ENCODE data around the gene OVCA2. TPM values are rescaled to one million over a fixed set of nuclear protein-coding genes. Genes with fewer than 3 reads are reported as not detected.

OVCA2 gene
- total and polyA plus RNA-seq, 2 donors (not counting 3 experiments of a cell fraction or from before 2014, with no cell fraction given) = 41.3 to 84.2 TPM

DNA sequence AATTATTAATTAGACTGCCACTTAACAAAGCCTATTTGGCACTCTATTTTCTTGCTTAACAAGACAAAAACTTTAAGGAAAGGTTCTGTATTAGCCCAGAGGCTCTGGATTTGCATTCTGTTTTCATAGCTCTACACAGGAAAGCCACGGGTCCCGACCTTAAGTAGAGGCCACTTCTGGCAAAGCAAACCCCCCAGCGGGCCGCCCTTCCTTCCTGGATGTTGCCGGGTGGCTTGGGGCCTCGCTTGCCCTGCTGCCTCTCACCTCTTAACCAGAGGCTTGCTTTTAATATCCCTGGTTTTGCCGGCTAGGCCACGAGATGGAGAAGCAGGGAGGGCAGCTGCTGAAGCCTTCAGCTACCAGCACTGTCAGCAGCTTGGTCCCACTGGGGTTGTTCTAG lies 21.1 kb upstream of the OVCA2 start:
- Histone ChIP-seq H3K27ac (ENCODE audit: insufficient read depth, low read depth, low read length) (no peak overlapping the region), H3K79me2 (ENCODE audit: control insufficient read depth, insufficient read depth, low read length) (no peaks in the 10 kb centered on the region), H3K4me2 (ENCODE audit: insufficient read depth, low read length) (peak overlapping the region; percentile 8), H3K9ac (replicated peaks; ENCODE audit: extremely low read depth, insufficient read depth, low read length) (no peak overlapping the region), H3K9me1 (replicated peaks; ENCODE audit: control insufficient read depth, extremely low read depth, insufficient read depth, low read length) (no peaks in the 10 kb centered on the region), H3K4me3 (replicated peaks in 1 of 3; ENCODE audit: insufficient read depth in 1 of 3, low read depth in 1 of 3, low read length in 3 of 3) (no peak overlapping the region), H3K36me3 (ENCODE audit: control insufficient read depth in 2 of 2, extremely low read depth in 1 of 2, insufficient read depth in 2 of 2, low read length in 2 of 2) (no peaks in the 10 kb centered on the region), H3K4me1 (ENCODE audit: control insufficient read depth, extremely low read depth, insufficient read depth, low read length) (peaks cover 17% of the 10 kb centered on the region), H3K9me3 (replicated peaks; ENCODE audit: control insufficient read depth, insufficient read depth, low read length) (no peaks in the 10 kb centered on the region), H4K20me1 (replicated peaks; ENCODE audit: control insufficient read depth, extremely low read depth, insufficient read depth, low read length) (no peaks in the 10 kb centered on the region), H3K27me3 (ENCODE audit: control insufficient read depth in 2 of 2, insufficient read depth in 2 of 2, low read length in 2 of 2) (peaks cover 24 to 31% of the 10 kb centered on the region in 2 experiments), H2AFZ (ENCODE audit: low read depth, low read length) (no peak overlapping the region)
- BruUV-seq (replicated peaks) = no TSS peak
- dilution Hi-C loops (cut with MboI; ENCODE audit: extremely low pct_ligation_motif_present, low sequenced_read_pairs) = no loop called here
- TF ChIP-seq MYC (IDR thresholded peaks at IDR 0.05; ENCODE audit: low read depth, low read length) = no peak
- no peak for TF ChIP-seq POLR2A (IDR thresholded peaks at IDR 0.05; ENCODE audit: low read depth, low read length)
- TF ChIP-seq EZH2 (IDR thresholded peaks at IDR 0.05; ENCODE audit: borderline replicate concordance, low read depth, low read length, severe bottlenecking) = no peak
- no peak for TF ChIP-seq POLR2AphosphoS5 (IDR thresholded peaks at IDR 0.05; ENCODE audit: insufficient read depth, low read depth, low read length)
- TF ChIP-seq FOS (IDR thresholded peaks at IDR 0.05; ENCODE audit: borderline replicate concordance, insufficient read depth, low read length) = no peak
- TF ChIP-seq JUN (IDR thresholded peaks at IDR 0.05; ENCODE audit: borderline replicate concordance, insufficient read depth, insufficient read length, low read depth) = no peak
- TF ChIP-seq MAX (IDR thresholded peaks at IDR 0.05; ENCODE audit: insufficient read depth, insufficient read length) = no peak
- TF ChIP-seq, protein P1, sequence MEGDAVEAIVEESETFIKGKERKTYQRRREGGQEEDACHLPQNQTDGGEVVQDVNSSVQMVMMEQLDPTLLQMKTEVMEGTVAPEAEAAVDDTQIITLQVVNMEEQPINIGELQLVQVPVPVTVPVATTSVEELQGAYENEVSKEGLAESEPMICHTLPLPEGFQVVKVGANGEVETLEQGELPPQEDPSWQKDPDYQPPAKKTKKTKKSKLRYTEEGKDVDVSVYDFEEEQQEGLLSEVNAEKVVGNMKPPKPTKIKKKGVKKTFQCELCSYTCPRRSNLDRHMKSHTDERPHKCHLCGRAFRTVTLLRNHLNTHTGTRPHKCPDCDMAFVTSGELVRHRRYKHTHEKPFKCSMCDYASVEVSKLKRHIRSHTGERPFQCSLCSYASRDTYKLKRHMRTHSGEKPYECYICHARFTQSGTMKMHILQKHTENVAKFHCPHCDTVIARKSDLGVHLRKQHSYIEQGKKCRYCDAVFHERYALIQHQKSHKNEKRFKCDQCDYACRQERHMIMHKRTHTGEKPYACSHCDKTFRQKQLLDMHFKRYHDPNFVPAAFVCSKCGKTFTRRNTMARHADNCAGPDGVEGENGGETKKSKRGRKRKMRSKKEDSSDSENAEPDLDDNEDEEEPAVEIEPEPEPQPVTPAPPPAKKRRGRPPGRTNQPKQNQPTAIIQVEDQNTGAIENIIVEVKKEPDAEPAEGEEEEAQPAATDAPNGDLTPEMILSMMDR (IDR thresholded peaks at IDR 0.05; ENCODE audit: extremely low read depth in 1 of 2, insufficient read depth in 1 of 2, low read depth in 1 of 2, low read length in 2 of 2) = no peak
- no peak for TF ChIP-seq GATA2 (IDR thresholded peaks at IDR 0.05; ENCODE audit: insufficient read depth, insufficient read length, low read depth, low read length)
- intact Hi-C loops (cut with micrococcal nuclease) = no loop called here
- ChIA-PET POLR2A (no interaction called here), CTCF (interaction anchor here (0.9 to 2.8 kb wide), 5 partner anchors 8 to 139 kb away, joined by 3 to 23 read pairs (median 4); no protein-coding TSS in a partner anchor)
- peak; percentile 80 for FAIRE-seq
- DNase-seq (ENCODE audit: low read depth, low spot score) = peak; percentile 53

Measured in endothelial cell of umbilical vein (primary cell).